Measurements from ENCODE around the gene VPS8. TPM values are rescaled to one million over a fixed set of nuclear protein-coding genes. Genes with fewer than 3 reads are reported as not detected.

Gene VPS8
- total RNA-seq, 4 donors from 2014 or later: 23.7 to 61.8 (median 37.1) TPM

DNA sequence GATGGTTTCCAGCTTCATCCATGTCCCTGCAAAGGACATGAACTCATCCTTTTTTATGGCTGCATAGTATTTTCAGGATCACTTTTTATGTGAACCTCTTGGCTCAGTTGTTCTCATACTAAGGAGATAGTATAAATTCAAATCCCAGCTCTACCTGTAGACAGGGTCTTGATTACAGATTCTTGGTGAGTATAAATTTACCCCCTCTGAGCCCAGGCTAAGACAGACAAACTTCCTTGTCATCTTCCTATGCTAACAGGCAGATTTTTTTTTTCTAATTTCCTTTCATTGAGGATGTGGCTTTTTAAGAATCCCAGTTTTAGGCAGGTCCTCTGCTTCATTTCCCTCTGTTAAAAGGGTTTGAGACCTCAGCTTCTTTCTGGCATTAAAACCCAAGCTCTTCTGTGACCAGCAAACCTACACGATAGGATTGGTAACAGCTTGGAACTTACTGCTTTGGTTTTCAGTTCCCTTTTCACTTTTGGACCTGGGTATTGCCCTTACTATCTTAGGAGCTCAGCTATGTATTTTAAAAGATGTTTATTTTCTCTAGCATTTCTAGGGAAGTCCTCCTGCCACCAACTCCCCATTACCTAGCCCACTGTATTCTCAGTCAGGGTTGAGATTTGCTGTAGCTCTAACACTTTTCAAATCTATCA is 72.5 kb downstream of the VPS8 start:
- DNase-seq: no peak
- intact Hi-C loops (cut with DNase I): no loop called here
- 67 to 94% methylated on average over 1 of the region's 1 CpG for WGBS, 2 donors

DNA sequence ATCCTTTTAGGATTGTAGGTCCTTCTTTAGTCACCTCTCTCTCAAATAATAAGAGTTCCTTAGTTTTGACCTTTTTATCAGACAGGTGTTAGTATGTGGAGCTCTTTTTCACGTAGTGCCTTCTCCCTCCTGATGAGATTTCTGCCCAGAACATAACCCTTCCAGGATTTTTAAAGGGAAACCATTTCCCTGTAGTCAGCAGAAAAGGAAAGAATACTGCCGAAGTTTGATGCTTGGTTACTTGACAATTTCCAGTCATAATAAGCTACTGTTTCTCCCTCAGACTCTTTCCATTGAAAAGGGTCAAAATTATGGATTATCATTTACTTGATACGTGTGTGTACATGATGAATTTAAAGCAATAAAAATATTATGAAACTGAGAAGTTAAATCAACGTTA is 73.1 kb downstream of the VPS8 start:
- 77 to 91% methylated on average over 4 of the region's 4 CpGs for WGBS, 2 donors
- Histone ChIP-seq H3K4me1 (no peaks in the 10 kb centered on the region), H3K4me3 (no peak overlapping the region), H3K27ac (no peak overlapping the region), H3K36me3 (peaks cover 0 to 82% (median 0%) of the 10 kb centered on the region in 3 donors), H3K9me3 (no peaks in the 10 kb centered on the region), H3K27me3 (no peaks in the 10 kb centered on the region)
- TF ChIP-seq, protein P1, sequence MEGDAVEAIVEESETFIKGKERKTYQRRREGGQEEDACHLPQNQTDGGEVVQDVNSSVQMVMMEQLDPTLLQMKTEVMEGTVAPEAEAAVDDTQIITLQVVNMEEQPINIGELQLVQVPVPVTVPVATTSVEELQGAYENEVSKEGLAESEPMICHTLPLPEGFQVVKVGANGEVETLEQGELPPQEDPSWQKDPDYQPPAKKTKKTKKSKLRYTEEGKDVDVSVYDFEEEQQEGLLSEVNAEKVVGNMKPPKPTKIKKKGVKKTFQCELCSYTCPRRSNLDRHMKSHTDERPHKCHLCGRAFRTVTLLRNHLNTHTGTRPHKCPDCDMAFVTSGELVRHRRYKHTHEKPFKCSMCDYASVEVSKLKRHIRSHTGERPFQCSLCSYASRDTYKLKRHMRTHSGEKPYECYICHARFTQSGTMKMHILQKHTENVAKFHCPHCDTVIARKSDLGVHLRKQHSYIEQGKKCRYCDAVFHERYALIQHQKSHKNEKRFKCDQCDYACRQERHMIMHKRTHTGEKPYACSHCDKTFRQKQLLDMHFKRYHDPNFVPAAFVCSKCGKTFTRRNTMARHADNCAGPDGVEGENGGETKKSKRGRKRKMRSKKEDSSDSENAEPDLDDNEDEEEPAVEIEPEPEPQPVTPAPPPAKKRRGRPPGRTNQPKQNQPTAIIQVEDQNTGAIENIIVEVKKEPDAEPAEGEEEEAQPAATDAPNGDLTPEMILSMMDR (IDR thresholded peaks at IDR 0.05): no peak
- TF ChIP-seq POLR2A (IDR thresholded peaks at IDR 0.05): no peak
- DNase-seq: no peak
- intact Hi-C loops (cut with DNase I): no loop called here

More for the DNA sequence above, 72.5 kb downstream of the VPS8 start:
- Histone ChIP-seq H3K27me3 (no peaks in the 10 kb centered on the region), H3K9me3 (no peaks in the 10 kb centered on the region), H3K36me3 (peaks cover 0 to 80% (median 0%) of the 10 kb centered on the region in 3 donors), H3K27ac (no peak overlapping the region), H3K4me3 (no peak overlapping the region), H3K4me1 (no peaks in the 10 kb centered on the region)
- no peak for TF ChIP-seq POLR2A (IDR thresholded peaks at IDR 0.05)
- TF ChIP-seq, protein P1 (IDR thresholded peaks at IDR 0.05): no peak

DNA sequence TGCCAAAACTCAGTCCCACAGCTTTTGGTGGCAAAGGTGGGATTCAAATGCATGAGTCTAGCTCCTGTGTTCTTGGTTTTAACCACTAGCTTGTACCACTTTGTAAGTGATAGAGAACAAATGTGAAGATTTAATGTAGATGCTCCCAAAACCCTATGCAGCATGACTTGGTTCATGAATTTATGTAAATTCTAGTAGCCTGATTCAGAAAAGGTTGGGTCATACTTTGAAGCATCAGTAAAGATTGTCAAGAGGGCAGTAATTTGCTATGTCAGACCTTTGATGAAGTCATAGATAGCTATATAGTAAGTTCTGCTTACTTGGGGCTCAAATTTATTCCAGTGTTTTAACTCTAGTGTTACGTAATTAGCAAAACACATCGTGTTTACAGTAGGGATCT is 75.6 kb downstream of the VPS8 start:
- no peaks in the 10 kb centered on the region for H3K4me1 ChIP-seq
- H3K27me3 ChIP-seq: no peaks in the 10 kb centered on the region
- intact Hi-C loops (cut with DNase I): no loop called here
- DNase-seq: no peak
- no peak overlapping the region for H3K27ac ChIP-seq
- no peaks in the 10 kb centered on the region for H3K9me3 ChIP-seq
- no peak for TF ChIP-seq POLR2A (IDR thresholded peaks at IDR 0.05)
- TF ChIP-seq, protein P1 (IDR thresholded peaks at IDR 0.05): no peak
- H3K4me3 ChIP-seq: no peak overlapping the region
- 84 to 93% methylated on average over 2 of the region's 2 CpGs for WGBS, 2 donors
- H3K36me3 ChIP-seq: peaks cover 0 to 72% (median 0%) of the 10 kb centered on the region in 3 donors

DNA sequence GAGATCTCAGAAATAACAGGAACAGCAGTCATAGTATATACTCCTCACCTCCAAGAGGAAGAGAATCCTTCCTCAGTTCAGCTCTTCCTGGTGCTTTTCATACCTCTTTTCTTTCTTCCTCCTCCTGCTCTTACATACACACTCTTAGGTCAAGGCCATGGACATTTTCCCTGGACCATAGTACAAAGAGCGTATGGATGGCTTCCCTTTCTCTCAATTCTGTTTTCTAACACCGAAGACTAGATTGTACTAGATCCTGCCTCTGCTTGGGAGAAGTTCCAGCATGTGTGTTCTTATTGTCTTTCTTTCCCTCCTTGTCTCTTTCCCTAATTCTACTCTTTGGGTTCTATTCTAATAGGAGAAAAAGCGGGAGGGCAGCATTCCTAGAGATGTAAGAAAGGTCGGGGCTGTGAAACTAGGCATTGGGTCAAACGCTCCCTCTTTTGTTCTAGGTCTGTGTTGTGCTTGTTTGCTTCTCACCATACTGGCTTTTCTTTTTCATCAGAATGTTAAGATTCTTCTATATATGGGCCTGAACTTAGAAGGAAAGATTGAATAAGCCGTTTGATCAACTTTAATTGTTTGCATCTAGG is 77.4 kb downstream of the VPS8 start:
- DNase-seq: no peak
- H3K9me3 ChIP-seq: no peaks in the 10 kb centered on the region
- no peak overlapping the region for H3K27ac ChIP-seq
- H3K4me1 ChIP-seq: no peaks in the 10 kb centered on the region
- H3K27me3 ChIP-seq: no peaks in the 10 kb centered on the region
- H3K4me3 ChIP-seq: no peak overlapping the region
- WGBS, 2 donors: 81 to 91% methylated on average over 6 of the region's 6 CpGs
- intact Hi-C loops (cut with DNase I): no loop called here
- TF ChIP-seq POLR2A (IDR thresholded peaks at IDR 0.05): no peak
- TF ChIP-seq, protein P1 (IDR thresholded peaks at IDR 0.05): no peak
- H3K36me3 ChIP-seq: peaks cover 0 to 56% (median 0%) of the 10 kb centered on the region in 3 donors

DNA sequence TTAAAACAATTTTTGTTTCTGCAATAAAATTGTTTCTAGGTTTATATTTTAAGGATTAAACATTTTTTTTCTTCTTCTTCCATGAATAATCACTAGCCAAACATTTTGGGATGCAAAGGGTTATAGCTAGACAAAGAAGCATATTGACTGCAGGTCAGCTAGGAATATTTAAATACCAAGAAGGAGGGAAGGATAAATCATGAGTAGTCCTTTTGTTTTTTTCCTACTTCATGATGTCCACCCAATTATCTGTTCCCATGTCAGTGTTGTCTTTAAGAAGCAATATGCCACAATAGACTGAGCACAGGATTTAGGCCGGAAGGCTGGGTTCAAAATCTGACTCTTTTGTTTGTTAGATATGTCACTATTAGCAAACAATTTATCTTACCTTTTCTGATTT is 82.1 kb downstream of the VPS8 start:
- intact Hi-C loops (cut with DNase I): no loop called here

More for the DNA sequence above, 82.1 kb downstream of the VPS8 start:
- 93 to 100% methylated on average over 1 of the region's 1 CpG for WGBS, 2 donors
- Histone ChIP-seq H3K4me1 (no peaks in the 10 kb centered on the region), H3K9me3 (no peaks in the 10 kb centered on the region), H3K36me3 (peaks cover 0 to 34% (median 0%) of the 10 kb centered on the region in 3 donors), H3K27me3 (no peaks in the 10 kb centered on the region), H3K27ac (no peak overlapping the region), H3K4me3 (no peak overlapping the region)
- TF ChIP-seq, protein P1 (IDR thresholded peaks at IDR 0.05): no peak
- TF ChIP-seq POLR2A (IDR thresholded peaks at IDR 0.05): no peak
- no peak for DNase-seq

Data from esophagus squamous epithelium (tissue), 5 donors.